Spleen (tissue), 11 donors: ENCODE measurements around the gene MBNL2. TPM values are rescaled to one million over a fixed set of nuclear protein-coding genes. Genes with fewer than 3 reads are reported as not detected.
A peak's percentile ranks its signal among the peaks of the same experiment; 100 is the strongest.

Experiments used
- DNase-seq: peaks from one replicate; pipeline ENCODE4 v3.0.0-alpha.2; 2020
- H3K27ac ChIP-seq, 8 donors: fragments of 200-600 bp; sonication (generic) in 7 of 8; 1 replicate in 4 of 8; 2 replicates in 4 of 8; pipeline versions ENCODE4 v1.5.0 to v1.8.0; 2016 to 2021; ENCODE audit warnings: inconsistent platforms in 4 of 8, mild to moderate bottlenecking in 4 of 8, moderate library complexity in 1 of 8
- H3K27me3 ChIP-seq, 7 donors: fragments of 200-600 bp; sonication (generic) in 6 of 7; replicated peaks in 1 of 7; 1 replicate in 4 of 7; 2 replicates in 3 of 7; pipeline versions ENCODE4 v1.5.0 to v1.8.0; 2016 to 2021; ENCODE audit warnings: inconsistent platforms in 3 of 7, mild to moderate bottlenecking in 1 of 7
- H3K36me3 ChIP-seq, 6 donors: fragments of 200-600 bp; sonication (generic) in 5 of 6; 1 replicate in 4 of 6; 2 replicates in 2 of 6; pipeline versions ENCODE4 v1.5.0 to v1.8.0; 2016 to 2021; ENCODE audit warnings: inconsistent platforms in 2 of 6
- H3K4me1 ChIP-seq, 6 donors: fragments of 200-600 bp; sonication (generic) in 5 of 6; 1 replicate in 3 of 6; 2 replicates in 3 of 6; pipeline versions ENCODE4 v1.5.0 to v1.8.0; 2016 to 2021; ENCODE audit warnings: inconsistent platforms in 3 of 6
- H3K4me3 ChIP-seq, 8 donors: fragments of 200-600 bp; sonication (generic) in 7 of 8; 1 replicate in 4 of 8; 2 replicates in 4 of 8; pipeline versions ENCODE4 v1.5.0 to v1.8.0; 2016 to 2021; ENCODE audit warnings: inconsistent platforms in 4 of 8, mild to moderate bottlenecking in 4 of 8, moderate library complexity in 2 of 8
- H3K9me3 ChIP-seq, 8 donors: fragments of 200-600 bp; sonication (generic) in 7 of 8; 1 replicate in 4 of 8; 2 replicates in 4 of 8; pipeline versions ENCODE4 v1.5.0 to v1.8.0; 2016 to 2021; ENCODE audit warnings: inconsistent platforms in 4 of 8
- POLR2A ChIP-seq, 3 donors: fragments of 450-650 bp; IDR thresholded peaks; one replicate each; pipeline ENCODE4 v1.5.1; 2017; ENCODE audit warnings: antibody characterized with exemption in 3 of 3, mild to moderate bottlenecking in 1 of 3
- POLR2AphosphoS5 ChIP-seq, 3 donors: sonication (generic); formaldehyde crosslinking; IDR thresholded peaks; one replicate each; pipeline ENCODE4 v1.5.1; 2017; ENCODE audit warnings: antibody characterized with exemption in 3 of 3
- WGBS, 5 donors: extraction: QIAGEN DNeasy Blood & Tissue Kit in 3 of 5; methylation state at CpG; one replicate each; pipeline versions ENCODE4 v1.1.5 to v1.1.7; 2013 to 2018; 5-methylcytosine and 5-hydroxymethylcytosine counted together
- intact Hi-C: fragments of 100-400 bp; cut with DNase I; formaldehyde crosslinking; loops from one replicate; pipeline ENCODE4 v1.15.0; 2023; ENCODE audit warnings: low total_unique reads
- polyA plus RNA-seq, 3 donors: library from polyadenylated mRNA; stranded (reverse); fragments of 200-250 nt; gene quantifications; one replicate each; pipeline ENCODE4 v1.2.1, GENCODE V29; 2013
- total RNA-seq, 7 donors: library from RNA; depleted of rRNA in 3 of 7; stranded (reverse); fragments of >200 nt in 3 of 7; fragmentation: NEBNext Ultra II Directional in 4 of 7; extraction: Animal tissue kit (Norgen Biotek cat#: 25700) in 4 of 7; gene quantifications; one replicate each; pipeline versions ENCODE4 v1.1.0 to v1.2.1, GENCODE V29; 2016 to 2021
- TF ChIP-seq, protein P1 (sequence below), 11 experiments: fragments of 200-600 bp in 7 of 11; fragments of 450-650 bp in 4 of 11; sonication (generic) in 4 of 11; IDR thresholded peaks in 8 of 11; conservative IDR thresholded peaks in 3 of 11; 1 replicate in 7 of 11; 2 replicates in 4 of 11; pipeline versions ENCODE4 v1.4.0 to v1.8.0; 2016 to 2021; ENCODE audit warnings: antibody characterized with exemption in 11 of 11, inconsistent platforms in 4 of 11, mild to moderate bottlenecking in 1 of 11
- donor health status: healthy with polysubstance abuse.
- donor health status: DM: no; HTN: no; CAD: no; lungs with moderate emphysema.
- donor health status: DM: no; HTN: no; CAD: no.
- donor health status: Bipolar disorder and iron deficiency.
- donor health status: healthy.
- donor health status: DM: no; HTN: no; CAD: no.
- donor health status: DM: yes; HTN: yes; CAD: no.

Gene MBNL2
- total and polyA plus RNA-seq, 10 donors: 7.0 to 56.3 (median 31.1) TPM

DNA sequence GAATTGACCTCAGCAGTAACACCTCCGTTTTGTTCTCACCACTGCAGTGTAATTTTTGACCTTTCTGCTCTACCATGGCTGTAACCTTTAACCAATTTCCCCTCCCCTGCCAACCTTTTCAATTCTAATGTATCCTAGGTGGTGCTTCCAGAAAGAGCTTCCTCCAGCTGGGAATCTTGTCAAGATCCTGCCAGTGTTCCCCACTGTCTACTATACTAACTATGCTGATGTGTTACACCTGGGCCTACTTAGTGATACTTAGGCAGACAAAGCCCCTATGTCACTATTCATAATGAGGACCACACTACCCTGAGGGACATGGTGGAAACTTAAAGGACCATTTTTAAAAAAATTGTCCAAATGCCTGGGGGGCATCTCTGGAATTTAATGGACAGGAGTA lies 41.0 kb downstream of the MBNL2 start:
- intact Hi-C loops: no loop called here
- Histone ChIP-seq H3K4me3 (no peak overlapping the region), H3K27me3 (no peaks in the 10 kb centered on the region), H3K4me1 (peaks cover 2 to 71% (median 46%) of the 10 kb centered on the region in 6 donors), H3K9me3 (no peaks in the 10 kb centered on the region), H3K36me3 (peaks cover 0 to 19% (median 0%) of the 10 kb centered on the region in 6 donors), H3K27ac (no peak overlapping the region)
- WGBS, 5 donors: 75 to 93% (median 90%) methylated on average over 1 of the region's 1 CpG
- TF ChIP-seq POLR2A (IDR thresholded peaks at IDR 0.05) (no peak), POLR2AphosphoS5 (IDR thresholded peaks at IDR 0.05) (no peak)
- TF ChIP-seq, protein P1, sequence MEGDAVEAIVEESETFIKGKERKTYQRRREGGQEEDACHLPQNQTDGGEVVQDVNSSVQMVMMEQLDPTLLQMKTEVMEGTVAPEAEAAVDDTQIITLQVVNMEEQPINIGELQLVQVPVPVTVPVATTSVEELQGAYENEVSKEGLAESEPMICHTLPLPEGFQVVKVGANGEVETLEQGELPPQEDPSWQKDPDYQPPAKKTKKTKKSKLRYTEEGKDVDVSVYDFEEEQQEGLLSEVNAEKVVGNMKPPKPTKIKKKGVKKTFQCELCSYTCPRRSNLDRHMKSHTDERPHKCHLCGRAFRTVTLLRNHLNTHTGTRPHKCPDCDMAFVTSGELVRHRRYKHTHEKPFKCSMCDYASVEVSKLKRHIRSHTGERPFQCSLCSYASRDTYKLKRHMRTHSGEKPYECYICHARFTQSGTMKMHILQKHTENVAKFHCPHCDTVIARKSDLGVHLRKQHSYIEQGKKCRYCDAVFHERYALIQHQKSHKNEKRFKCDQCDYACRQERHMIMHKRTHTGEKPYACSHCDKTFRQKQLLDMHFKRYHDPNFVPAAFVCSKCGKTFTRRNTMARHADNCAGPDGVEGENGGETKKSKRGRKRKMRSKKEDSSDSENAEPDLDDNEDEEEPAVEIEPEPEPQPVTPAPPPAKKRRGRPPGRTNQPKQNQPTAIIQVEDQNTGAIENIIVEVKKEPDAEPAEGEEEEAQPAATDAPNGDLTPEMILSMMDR (IDR thresholded peaks at IDR 0.05 in 8 of 11, conservative IDR thresholded peaks at IDR 0.05 in 3 of 11): no peak
- DNase-seq: no peak

DNA sequence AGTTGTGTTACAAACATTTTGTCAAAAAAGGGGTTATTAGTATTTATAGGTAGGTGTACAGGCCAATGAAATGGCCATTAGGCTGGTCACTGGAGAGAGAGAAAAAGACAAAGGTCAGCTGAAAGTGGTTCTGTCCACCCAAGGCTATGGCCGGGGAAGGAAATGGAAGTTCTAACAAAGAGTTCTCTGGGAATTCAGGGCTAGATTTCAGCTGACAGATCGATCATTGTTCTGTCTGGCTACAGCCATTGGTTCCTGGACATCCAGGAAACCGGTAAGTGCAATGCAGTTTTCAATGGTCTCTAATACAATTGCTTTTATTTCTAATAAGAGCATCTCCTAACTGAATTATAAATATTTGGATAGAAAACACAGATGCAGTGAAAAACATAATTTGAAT lies 42.5 kb downstream of the MBNL2 start:
- TF ChIP-seq, protein P1 (IDR thresholded peaks at IDR 0.05 in 8 of 11, conservative IDR thresholded peaks at IDR 0.05 in 3 of 11): no peak
- Histone ChIP-seq H3K4me1 (peaks cover 0 to 70% (median 42%) of the 10 kb centered on the region in 6 donors), H3K27me3 (no peaks in the 10 kb centered on the region), H3K36me3 (peaks cover 0 to 17% (median 0%) of the 10 kb centered on the region in 6 donors), H3K9me3 (no peaks in the 10 kb centered on the region), H3K4me3 (no peak overlapping the region), H3K27ac (no peak overlapping the region)
- 64 to 88% (median 80%) methylated on average over 3 of the region's 3 CpGs for WGBS, 5 donors
- DNase-seq: no peak
- intact Hi-C loops: no loop called here

DNA sequence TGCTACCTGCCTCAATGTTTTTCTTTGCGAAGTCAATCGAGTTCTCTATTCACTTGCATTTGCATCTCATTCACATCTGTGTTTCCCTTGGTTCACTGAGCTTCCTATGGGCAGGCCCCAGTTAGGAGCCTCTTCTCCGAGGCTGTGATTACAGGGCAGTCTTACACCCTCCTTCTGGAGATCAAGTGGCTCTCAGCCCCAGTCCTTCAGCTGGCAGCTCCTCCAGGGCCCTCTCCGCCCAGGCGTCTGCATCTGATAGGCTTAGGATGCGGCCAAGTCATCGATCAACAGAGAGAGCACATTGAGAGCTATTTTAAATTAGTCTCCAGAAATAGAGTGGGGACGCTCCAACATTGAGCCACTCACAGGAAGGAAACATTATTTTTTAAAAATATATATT lies 44.2 kb downstream of the MBNL2 start:
- Histone ChIP-seq H3K9me3 (no peaks in the 10 kb centered on the region), H3K4me3 (no peak overlapping the region), H3K36me3 (peaks cover 0 to 17% (median 0%) of the 10 kb centered on the region in 6 donors), H3K27me3 (no peaks in the 10 kb centered on the region), H3K27ac (no peak overlapping the region), H3K4me1 (peaks cover 0 to 53% (median 27%) of the 10 kb centered on the region in 6 donors)
- DNase-seq: no peak
- WGBS, 5 donors: 80 to 87% (median 84%) methylated on average over 8 of the region's 8 CpGs
- no peak for TF ChIP-seq POLR2A (IDR thresholded peaks at IDR 0.05)
- TF ChIP-seq POLR2AphosphoS5 (IDR thresholded peaks at IDR 0.05): peak in 1 of 3 donors; percentile 25
- TF ChIP-seq, protein P1 (IDR thresholded peaks at IDR 0.05 in 8 of 11, conservative IDR thresholded peaks at IDR 0.05 in 3 of 11): no peak
- intact Hi-C loops: no loop called here

DNA sequence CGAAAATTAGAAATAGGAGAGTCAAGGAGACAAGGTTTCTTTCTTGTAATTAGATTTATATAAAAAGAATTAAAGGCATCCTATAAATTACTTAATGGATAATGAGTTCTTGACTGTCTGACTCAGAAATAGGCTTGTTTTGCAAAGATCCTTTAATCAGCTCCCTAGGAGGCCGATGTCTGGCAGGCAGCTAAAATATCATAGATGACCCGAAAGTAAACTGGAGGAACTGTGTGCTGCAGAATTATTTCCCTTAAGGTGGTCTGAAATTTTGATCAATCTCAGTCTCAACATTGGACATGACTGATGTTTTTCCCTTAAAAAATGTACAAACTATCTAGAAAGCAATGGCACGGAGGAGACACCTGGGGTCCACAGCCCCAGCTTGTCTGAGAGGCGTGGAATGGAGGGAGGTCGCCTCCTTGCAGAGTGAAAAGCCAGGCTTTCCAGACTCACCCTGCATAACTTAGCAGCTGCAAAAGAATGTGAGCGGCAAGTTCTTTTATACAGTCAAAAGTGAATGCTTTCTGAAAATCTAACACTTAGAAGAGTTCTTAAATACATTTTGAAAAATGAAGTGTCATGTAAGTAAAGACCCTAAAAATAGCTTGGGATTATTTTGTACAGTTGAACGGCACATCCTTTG lies 44.8 kb downstream of the MBNL2 start:
- Histone ChIP-seq H3K27ac (no peak overlapping the region), H3K4me1 (peaks cover 0 to 51% (median 22%) of the 10 kb centered on the region in 6 donors), H3K9me3 (no peaks in the 10 kb centered on the region), H3K27me3 (no peaks in the 10 kb centered on the region), H3K4me3 (no peak overlapping the region), H3K36me3 (peaks cover 0 to 17% (median 0%) of the 10 kb centered on the region in 6 donors)
- intact Hi-C loops: no loop called here
- DNase-seq: no peak
- TF ChIP-seq POLR2A (IDR thresholded peaks at IDR 0.05) (no peak), POLR2AphosphoS5 (IDR thresholded peaks at IDR 0.05) (no peak)
- TF ChIP-seq, protein P1 (IDR thresholded peaks at IDR 0.05 in 8 of 11, conservative IDR thresholded peaks at IDR 0.05 in 3 of 11): no peak
- WGBS, 5 donors: 79 to 86% (median 83%) methylated on average over 8 of the region's 8 CpGs
